HepG2 (cell line): ENCODE data around the gene RAB22A. TPM values are rescaled to one million over a fixed set of nuclear protein-coding genes. Genes with fewer than 3 reads are reported as not detected.
A peak's percentile ranks its signal among the peaks of the same experiment; 100 is the strongest.

Experiments
- ARID4A ChIP-seq: sonication (generic); formaldehyde crosslinking; IDR thresholded peaks from 2 replicates; pipeline ENCODE4 v1.5.0; 2020; ENCODE audit warnings: mild to moderate bottlenecking, missing genetic modification reagents, borderline replicate concordance
- FOXC1 ChIP-seq: sonication (generic); formaldehyde crosslinking; IDR thresholded peaks from 2 replicates; pipeline ENCODE4 v1.8.0; 2022; ENCODE audit warnings: mild to moderate bottlenecking, missing genetic modification reagents, borderline replicate concordance
- HINFP ChIP-seq: sonication (generic); formaldehyde crosslinking; IDR thresholded peaks from 2 replicates; pipeline ENCODE4 v1.4.0; 2020; ENCODE audit warnings: low read depth, mild to moderate bottlenecking, missing genetic modification reagents
- HNF4G ChIP-seq, 2 experiments: sonication (generic) in 1 of 2; formaldehyde crosslinking in 1 of 2; IDR thresholded peaks; 2 replicates each; pipeline versions ENCODE4 v1.4.0 to v1.6.1; 2011 to 2020; ENCODE audit warnings: borderline replicate concordance in 2 of 2, low read depth in 2 of 2, mild to moderate bottlenecking in 2 of 2, low read length in 1 of 2, missing genetic modification reagents in 1 of 2, moderate library complexity in 1 of 2
- MTF1 ChIP-seq: sonication (generic); formaldehyde crosslinking; IDR thresholded peaks from 2 replicates; pipeline ENCODE4 v1.5.0; 2020; ENCODE audit warnings: missing genetic modification reagents
- MTF2 ChIP-seq: sonication (generic); formaldehyde crosslinking; IDR thresholded peaks from 2 replicates; pipeline ENCODE4 v1.5.0; 2020; ENCODE audit warnings: missing genetic modification reagents, borderline replicate concordance
- NR2C2 ChIP-seq: sonication (generic); formaldehyde crosslinking; IDR thresholded peaks from 2 replicates; pipeline ENCODE4 v1.4.0; 2020; ENCODE audit warnings: missing genetic modification reagents, mild to moderate bottlenecking, moderate library complexity, borderline replicate concordance
- ZNF263 ChIP-seq: sonication (generic); formaldehyde crosslinking; IDR thresholded peaks from 2 replicates; pipeline ENCODE4 v1.4.0; 2020; ENCODE audit warnings: missing genetic modification reagents
- ZNF30 ChIP-seq: sonication (generic); formaldehyde crosslinking; IDR thresholded peaks from 2 replicates; pipeline ENCODE4 v1.5.0; 2020; ENCODE audit warnings: mild to moderate bottlenecking, missing genetic modification reagents
- ZNF549 ChIP-seq: sonication (generic); formaldehyde crosslinking; IDR thresholded peaks from 2 replicates; pipeline ENCODE4 v1.5.0; 2020; ENCODE audit warnings: missing genetic modification reagents
- ZNF816 ChIP-seq: sonication (generic); formaldehyde crosslinking; IDR thresholded peaks from 2 replicates; pipeline ENCODE4 v1.8.0; 2022; ENCODE audit warnings: missing genetic modification reagents, mild to moderate bottlenecking, borderline replicate concordance
- ZNF841 ChIP-seq: sonication (generic); formaldehyde crosslinking; IDR thresholded peaks from 2 replicates; pipeline ENCODE4 v1.8.1; 2023; ENCODE audit warnings: missing genetic modification reagents, borderline replicate concordance
- ZSCAN5A ChIP-seq: sonication (generic); formaldehyde crosslinking; IDR thresholded peaks from 2 replicates; pipeline ENCODE4 v1.8.0; 2022; ENCODE audit warnings: mild to moderate bottlenecking, missing genetic modification reagents, borderline replicate concordance
- polyA plus RNA-seq, 8 experiments: library from polyadenylated mRNA; depleted of rRNA in 3 of 8; stranded (reverse) in 7 of 8; unstranded in 1 of 8; fragments of >200 nt; fragmentation: Illumina TruSeq in 4 of 8; extraction: Trizol in 4 of 8; gene quantifications; 2 replicates each; pipeline versions ENCODE4 v1.2.1 to v1.2.3, GENCODE V29; 2011 to 2016; ENCODE audit warnings: low read depth in 4 of 8, missing spikeins in 1 of 8, mixed read lengths in 1 of 8; ENCODE audit not compliant: insufficient read depth in 1 of 8
- total RNA-seq, 5 experiments: library from RNA; depleted of rRNA; stranded (reverse); fragments of >200 nt; fragmentation: Illumina TruSeq; extraction: Trizol; gene quantifications; 2 replicates each; pipeline ENCODE4 v1.2.3, GENCODE V29; 2016; ENCODE audit warnings: low read depth in 1 of 5

RAB22A gene
- total and polyA plus RNA-seq, 2 of the 13 experiments (the other 11 are each of a cell fraction or from before 2014, with no cell fraction given): 10.7 to 11.2 TPM

GRCh38 chr20:58389324-58389967 is 79.9 kb downstream of the RAB22A start (continued):
- TF ChIP-seq FOXC1 (CRISPR knock-in tag) (peak; percentile 93), MTF1 (0 out of 2 replicates have a peak, but pooled peaks have one; percentile 21), ZSCAN5A (no peak), ZNF549 (CRISPR knock-in tag) (no peak), ZNF30 (CRISPR knock-in tag) (0 out of 2 replicates have a peak, but pooled peaks have one; percentile 38), MTF2 (no peak), HINFP (CRISPR knock-in tag) (0 out of 2 replicates have a peak, but pooled peaks have one; percentile 3), NR2C2 (CRISPR knock-in tag) (peak; percentile 44; the same call in 1 of the 2 replicates), ARID4A (peak; percentile 80; the same call in 1 of the 2 replicates), ZNF816 (CRISPR knock-in tag) (0 out of 2 replicates have a peak, but pooled peaks have one; percentile 31), HNF4G (IDR thresholded peaks at IDR 0.05; ENCODE audit: borderline replicate concordance, low read depth, low read length) (no peak), HNF4G (CRISPR knock-in tag; IDR thresholded peaks at IDR 0.05; ENCODE audit: borderline replicate concordance, low read depth) (no peak; the same call in 1 of the 2 replicates), ZNF263 (peak; percentile 30; the same call in 1 of the 2 replicates), ZNF841 (CRISPR knock-in tag) (no peak)
